H9 (cell line): ENCODE measurements around the gene SLC1A7. TPM values are rescaled to one million over a fixed set of nuclear protein-coding genes. Genes with fewer than 3 reads are reported as not detected.

Experiments used
- DNase-seq: peaks from one replicate; pipeline ENCODE4 v3.0.0-alpha.2; 2017
- H2AFZ ChIP-seq: one replicate; pipeline ENCODE4 v1.6.1; 2013; ENCODE audit warnings: mild to moderate bottlenecking, low read length, control low read depth, moderate library complexity
- H2AK5ac ChIP-seq: 2 replicates; pipeline ENCODE4 v1.6.1; 2013; ENCODE audit warnings: low read length, control low read depth, mixed read lengths; ENCODE audit not compliant: insufficient read length
- H2BK120ac ChIP-seq: one replicate; pipeline ENCODE4 v1.6.1; 2013; ENCODE audit warnings: low read depth, mild to moderate bottlenecking, low read length, control low read depth, inconsistent platforms; ENCODE audit not compliant: poor library complexity, severe bottlenecking
- H2BK12ac ChIP-seq: 2 replicates; pipeline ENCODE4 v1.6.1; 2013; ENCODE audit warnings: low read length, control low read depth, mixed read lengths, low read depth; ENCODE audit not compliant: insufficient read length
- H2BK15ac ChIP-seq: 2 replicates; pipeline ENCODE4 v1.6.1; 2013; ENCODE audit warnings: low read depth, low read length, control low read depth
- H2BK20ac ChIP-seq: one replicate; pipeline ENCODE4 v1.6.1; 2013; ENCODE audit warnings: low read depth, mild to moderate bottlenecking, low read length, control low read depth, inconsistent platforms; ENCODE audit not compliant: poor library complexity, severe bottlenecking
- H2BK5ac ChIP-seq: 2 replicates; pipeline ENCODE4 v1.6.1; 2013; ENCODE audit warnings: low read length, control low read depth, mixed read lengths; ENCODE audit not compliant: insufficient read length
- H3K14ac ChIP-seq: 2 replicates; pipeline ENCODE4 v1.6.1; 2013; ENCODE audit warnings: low read length, control low read depth; ENCODE audit not compliant: insufficient read depth
- H3K18ac ChIP-seq: 2 replicates; pipeline ENCODE4 v1.6.1; 2013; ENCODE audit warnings: low read depth, mild to moderate bottlenecking, mixed read lengths, low read length, control low read depth; ENCODE audit not compliant: insufficient read length
- H3K23ac ChIP-seq: 2 replicates; pipeline ENCODE4 v1.6.1; 2013; ENCODE audit warnings: low read length, control low read depth, mixed read lengths, low read depth; ENCODE audit not compliant: insufficient read length
- H3K23me2 ChIP-seq: 2 replicates; pipeline ENCODE4 v1.6.1; 2013; ENCODE audit warnings: low read depth, mild to moderate bottlenecking, mixed read lengths, low read length, control low read depth; ENCODE audit not compliant: insufficient read length, poor library complexity, severe bottlenecking
- H3K27ac ChIP-seq: 2 replicates; pipeline ENCODE4 v1.5.1; 2013; ENCODE audit warnings: low read length, control low read depth, mixed read lengths, low read depth; ENCODE audit not compliant: insufficient read length
- H3K27me3 ChIP-seq: 2 replicates; pipeline ENCODE4 v1.6.1; 2013; ENCODE audit warnings: low read length, control low read depth, inconsistent platforms; ENCODE audit not compliant: insufficient read depth
- H3K4ac ChIP-seq: 2 replicates; pipeline ENCODE4 v1.6.1; 2013; ENCODE audit warnings: low read depth, mild to moderate bottlenecking, control low read depth, inconsistent platforms, low read length, moderate library complexity
- H3K4me1 ChIP-seq: 2 replicates; pipeline ENCODE4 v1.6.1; 2013; ENCODE audit warnings: low read length, control low read depth, inconsistent platforms; ENCODE audit not compliant: insufficient read depth
- H3K4me2 ChIP-seq: 2 replicates; pipeline ENCODE4 v1.6.1; 2013; ENCODE audit warnings: low read length, control low read depth, mixed read lengths; ENCODE audit not compliant: insufficient read length, insufficient read depth
- H3K56ac ChIP-seq: 2 replicates; pipeline ENCODE4 v1.6.1; 2013; ENCODE audit warnings: low read depth, mild to moderate bottlenecking, mixed read lengths, low read length, control low read depth; ENCODE audit not compliant: insufficient read length
- H3K79me1 ChIP-seq: 2 replicates; pipeline ENCODE4 v1.6.1; 2013; ENCODE audit warnings: low read depth, mild to moderate bottlenecking, moderate library complexity, low read length, control low read depth, inconsistent platforms; ENCODE audit not compliant: insufficient read depth, poor library complexity, severe bottlenecking
- H3K79me2 ChIP-seq: 2 replicates; pipeline ENCODE4 v1.6.1; 2013; ENCODE audit warnings: low read length, control low read depth, inconsistent platforms; ENCODE audit not compliant: insufficient read depth
- H3K9ac ChIP-seq: 2 replicates; pipeline ENCODE4 v1.6.1; 2013; ENCODE audit warnings: low read length, control low read depth, mixed read lengths; ENCODE audit not compliant: insufficient read length; ENCODE audit errors: extremely low read depth
- H3K9me3 ChIP-seq: one replicate; pipeline ENCODE4 v1.6.1; 2013; ENCODE audit warnings: low read depth, low read length, inconsistent platforms; ENCODE audit not compliant: control insufficient read depth
- H3T11ph ChIP-seq: one replicate; pipeline ENCODE4 v1.6.1; 2013; ENCODE audit warnings: mild to moderate bottlenecking, low read length, control low read depth, inconsistent platforms
- H4K20me1 ChIP-seq: one replicate; pipeline ENCODE4 v1.6.1; 2013; ENCODE audit not compliant: control insufficient read depth, insufficient read length, insufficient read depth
- H4K5ac ChIP-seq: 2 replicates; pipeline ENCODE4 v1.6.1; 2013; ENCODE audit warnings: low read depth, mild to moderate bottlenecking, mixed read lengths, low read length, control low read depth; ENCODE audit not compliant: insufficient read length
- H4K8ac ChIP-seq: replicated peaks from 2 replicates; pipeline ENCODE4 v1.6.1; 2013; ENCODE audit warnings: low read length, control low read depth, mixed read lengths, low read depth; ENCODE audit not compliant: insufficient read length
- H4K91ac ChIP-seq: 2 replicates; pipeline ENCODE4 v1.6.1; 2013; ENCODE audit warnings: low read depth, mild to moderate bottlenecking, moderate library complexity, mixed read lengths, low read length, control low read depth; ENCODE audit not compliant: insufficient read length
- H3K27ac Mint-ChIP-seq, 3 experiments: 2 replicates in 2 of 3; 3 replicates in 1 of 3; pipeline ENCODE4 v1.8.0; 2020 to 2021; ENCODE audit warnings: mixed read lengths in 3 of 3, mild to moderate bottlenecking in 1 of 3, moderate library complexity in 1 of 3
- H3K27me3 Mint-ChIP-seq: 2 replicates; pipeline ENCODE4 v1.8.0; 2021; ENCODE audit warnings: low read depth, mild to moderate bottlenecking, moderate library complexity, mixed read lengths
- H3K36me3 Mint-ChIP-seq, 3 experiments: 2 replicates in 2 of 3; 3 replicates in 1 of 3; pipeline ENCODE4 v1.8.0; 2020 to 2021; ENCODE audit warnings: low read depth in 3 of 3, mixed read lengths in 3 of 3; ENCODE audit not compliant: insufficient read depth in 1 of 3
- H3K4me1 Mint-ChIP-seq, 2 experiments: 2 replicates each; pipeline ENCODE4 v1.8.0; 2020; ENCODE audit warnings: mixed read lengths in 2 of 2
- H3K4me3 Mint-ChIP-seq, 2 experiments: 2 replicates in 1 of 2; 3 replicates in 1 of 2; pipeline ENCODE4 v1.8.0; 2020 to 2021; ENCODE audit warnings: mild to moderate bottlenecking in 2 of 2, mixed read lengths in 2 of 2, moderate library complexity in 1 of 2
- H3K9me3 Mint-ChIP-seq, 2 experiments: 2 replicates in 1 of 2; 3 replicates in 1 of 2; pipeline ENCODE4 v1.8.0; 2020; ENCODE audit warnings: mild to moderate bottlenecking in 2 of 2, mixed read lengths in 2 of 2, moderate library complexity in 1 of 2
- CTCF ChIP-seq: fragments of 200-600 bp; sonication (generic); conservative IDR thresholded peaks from 3 replicates; pipeline ENCODE4 v1.8.0; 2021; ENCODE audit warnings: antibody characterized with exemption, mild to moderate bottlenecking
- WGBS: extraction: QIAGEN DNeasy Blood & Tissue Kit; methylation state at CpG from one replicate; pipeline ENCODE4 v1.1.7; 2013; ENCODE audit warnings: missing lambda C conversion rate, low lambda C conversion rate, mixed read lengths; ENCODE audit not compliant: insufficient read length; ENCODE audit errors: extremely low coverage; 5-methylcytosine and 5-hydroxymethylcytosine counted together
- total RNA-seq: library from RNA; stranded (reverse); gene quantifications from 2 replicates; pipeline ENCODE4 v1.2.1, GENCODE V29; 2021

The SLC1A7 gene
- total RNA-seq, 1 experiment from 2014 or later = not detected

DNA sequence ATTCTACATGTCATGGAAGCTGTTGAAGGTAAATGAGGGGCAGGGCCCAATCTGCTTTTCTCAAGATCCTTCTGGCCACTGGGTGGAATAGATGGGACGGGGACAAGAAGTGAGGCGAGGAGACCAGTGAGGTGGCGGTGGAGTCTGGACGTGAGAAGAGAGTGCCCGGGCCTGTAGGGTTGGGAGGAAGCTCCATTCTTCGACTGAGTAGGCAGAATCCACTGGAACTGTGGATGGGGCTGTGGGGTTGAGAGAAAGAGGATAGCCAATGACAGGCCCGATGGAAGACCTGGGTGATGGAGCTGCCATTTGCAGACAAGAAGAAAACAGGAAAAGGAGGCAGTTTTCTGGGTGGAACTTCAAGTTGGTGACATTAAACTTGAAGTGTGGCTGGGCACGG lies 10.3 kb downstream of the SLC1A7 start:
- Mint-ChIP-seq H3K4me3 (no peak overlapping the region), H3K4me1 (peaks cover 5 to 19% of the 10 kb centered on the region in 2 experiments), H3K27ac (no peak overlapping the region; a peak in 1 of 7 replicates), H3K36me3 (peaks cover 0 to 2% (median under 1%) of the 10 kb centered on the region in 3 experiments; a peak in 4 of 7 replicates), H3K9me3 (peaks cover 3 to 5% of the 10 kb centered on the region in 2 experiments; a peak in 4 of 5 replicates), H3K27me3 (peaks cover 25% of the 10 kb centered on the region)
- no peak overlapping the region for H2BK12ac ChIP-seq
- no peak overlapping the region for H2BK20ac ChIP-seq
- no peak overlapping the region for H2BK15ac ChIP-seq
- no CpG with 5 or more reads among the region's 8 CpGs for WGBS
- H2AK5ac ChIP-seq = no peak overlapping the region
- H2BK5ac ChIP-seq = no peak overlapping the region
- H2AFZ ChIP-seq = no peak overlapping the region
- TF ChIP-seq CTCF = no peak
- no peaks in the 10 kb centered on the region for H3K27me3 ChIP-seq
- no peak overlapping the region for H4K91ac ChIP-seq
- no peak overlapping the region for H4K8ac ChIP-seq
- no peaks in the 10 kb centered on the region for H4K20me1 ChIP-seq
- no peak overlapping the region for H4K5ac ChIP-seq
- no peaks in the 10 kb centered on the region for H3K9me3 ChIP-seq
- H3K23me2 ChIP-seq = no peaks in the 10 kb centered on the region
- H2BK120ac ChIP-seq = no peak overlapping the region
- no peak overlapping the region for H3K27ac ChIP-seq
- no peak overlapping the region for H3T11ph ChIP-seq
- no peak overlapping the region for H3K56ac ChIP-seq
- no peak overlapping the region for H3K23ac ChIP-seq
- DNase-seq = no peak
- H3K18ac ChIP-seq = no peak overlapping the region
- H3K4ac ChIP-seq = no peak overlapping the region
- no peak overlapping the region for H3K14ac ChIP-seq
- no peaks in the 10 kb centered on the region for H3K79me1 ChIP-seq
- H3K4me2 ChIP-seq = no peak overlapping the region
- H3K4me1 ChIP-seq = no peaks in the 10 kb centered on the region
- H3K9ac ChIP-seq = no peak overlapping the region
- H3K79me2 ChIP-seq = no peaks in the 10 kb centered on the region
